Measurements from ENCODE around the gene GTF2F2. TPM values are rescaled to one million over a fixed set of nuclear protein-coding genes. Genes with fewer than 3 reads are reported as not detected.

GTF2F2 gene
- total RNA-seq, 2 experiments from 2014 or later, result 15.3 to 15.5 TPM

DNA sequence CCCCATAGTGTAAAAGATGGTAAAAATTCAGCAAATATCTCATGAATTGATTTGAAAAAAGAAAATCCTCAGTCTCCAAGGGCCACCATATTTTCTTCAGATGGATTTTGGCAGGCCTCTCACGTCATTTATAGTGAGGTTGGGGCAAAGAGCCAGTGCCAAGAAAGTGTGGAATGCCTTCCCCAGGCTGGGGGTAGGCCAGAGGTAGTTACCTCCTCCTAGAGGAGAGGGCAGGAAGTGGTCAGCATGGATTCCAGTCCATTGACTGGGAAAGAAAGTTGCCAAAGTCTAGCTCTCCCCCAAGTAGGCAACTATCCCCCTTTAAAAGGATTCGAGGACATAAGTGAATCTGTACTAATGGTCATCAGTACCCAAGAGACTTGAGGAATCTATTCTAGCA, 148.9 kb downstream of the GTF2F2 start:
- Mint-ChIP-seq H3K36me3 (ENCODE audit: low read depth) (peaks cover 5% of the 10 kb centered on the region), H3K4me1 (no peaks in the 10 kb centered on the region), H3K27me3 (no peaks in the 10 kb centered on the region), H3K27ac (no peak overlapping the region), H3K4me3 (no peak overlapping the region), H3K9me3 (no peaks in the 10 kb centered on the region)
- ChIA-PET POLR2A (no interaction called here), CTCF (interaction anchor here (0.8 kb wide), 1 partner anchor 22 kb away, joined by 3 read pairs; no protein-coding TSS in a partner anchor)
- no peak for DNase-seq

- Mint-ChIP-seq H3K27ac (no peak overlapping the region), H3K36me3 (ENCODE audit: low read depth) (peaks cover 13% of the 10 kb centered on the region), H3K9me3 (peaks cover 6% of the 10 kb centered on the region), H3K27me3 (no peaks in the 10 kb centered on the region), H3K4me1 (no peaks in the 10 kb centered on the region), H3K4me3 (no peak overlapping the region)
- ChIA-PET CTCF (no interaction called here), POLR2A (no interaction called here)
- DNase-seq, result no peak
Observed at GRCh38 chr13:45276913-45277312, 156.6 kb downstream of the GTF2F2 start.

DNA sequence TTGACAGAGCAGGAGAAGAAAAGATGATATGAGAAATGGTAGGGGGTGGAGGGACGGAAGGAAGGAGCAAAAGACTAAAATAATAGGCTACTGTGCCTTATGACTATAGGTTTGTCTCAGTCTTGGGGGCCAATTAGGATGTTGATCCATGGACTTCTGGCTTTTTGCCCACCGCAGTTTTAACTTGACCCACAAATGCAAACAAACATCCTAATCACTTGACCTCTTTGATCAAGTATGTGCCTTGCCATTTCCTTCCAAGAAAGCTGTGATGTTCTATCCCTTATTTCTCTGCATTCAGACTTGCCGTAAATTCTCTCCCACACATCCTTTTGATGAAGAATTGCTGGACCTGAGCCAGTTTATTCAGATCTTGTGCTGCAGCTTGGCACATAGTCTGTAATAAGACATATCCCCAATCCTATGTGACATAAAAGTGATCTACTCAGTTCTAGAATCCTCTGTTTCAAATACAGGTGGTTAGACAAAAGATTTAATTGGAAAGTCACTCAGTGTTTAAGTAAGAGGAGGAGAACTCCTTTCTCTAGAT, 157.9 kb downstream of the GTF2F2 start:
- Mint-ChIP-seq H3K9me3 (peaks cover 6% of the 10 kb centered on the region), H3K27me3 (no peaks in the 10 kb centered on the region), H3K4me3 (no peak overlapping the region), H3K4me1 (no peaks in the 10 kb centered on the region), H3K36me3 (ENCODE audit: low read depth) (peaks cover 13% of the 10 kb centered on the region), H3K27ac (no peak overlapping the region)
- no peak for DNase-seq
- POLR2A ChIA-PET, result no interaction called here
- CTCF ChIA-PET, result no interaction called here

- ChIA-PET CTCF (interaction anchor here (0.6 to 2.5 kb wide), 3 partner anchors 30 to 757 kb away, joined by 3 to 32 read pairs (median 4); no protein-coding TSS in a partner anchor), POLR2A (no interaction called here)
- H3K27ac Mint-ChIP-seq, result no peak overlapping the region
- no peak for DNase-seq
- H3K4me1 Mint-ChIP-seq, result no peaks in the 10 kb centered on the region
- no peaks in the 10 kb centered on the region for H3K27me3 Mint-ChIP-seq
- H3K36me3 Mint-ChIP-seq (ENCODE audit: low read depth), result peaks cover 11% of the 10 kb centered on the region
- peaks cover 6% of the 10 kb centered on the region for H3K9me3 Mint-ChIP-seq
- H3K4me3 Mint-ChIP-seq, result no peak overlapping the region
Observed at GRCh38 chr13:45280011-45280410, 159.7 kb downstream of the GTF2F2 start.

GRCh38 chr13:45280751-45281634, 160.7 kb downstream of the GTF2F2 start:
- ChIA-PET CTCF (interaction anchor here (0.6 to 2.5 kb wide), 7 partner anchors 9 to 797 kb away, joined by 3 to 32 read pairs (median 4); no protein-coding TSS in a partner anchor), POLR2A (interaction anchor here (0.9 to 1.2 kb wide), 3 partner anchors 15 to 234 kb away, joined by 3 read pairs; no protein-coding TSS in a partner anchor)
- no peaks in the 10 kb centered on the region for H3K27me3 Mint-ChIP-seq
- no peaks in the 10 kb centered on the region for H3K4me1 Mint-ChIP-seq
- no peak overlapping the region for H3K27ac Mint-ChIP-seq
- H3K36me3 Mint-ChIP-seq (ENCODE audit: low read depth), result peaks cover 11% of the 10 kb centered on the region
- DNase-seq, result peak; percentile 51
- H3K4me3 Mint-ChIP-seq, result no peak overlapping the region
- peaks cover 6% of the 10 kb centered on the region for H3K9me3 Mint-ChIP-seq

- Mint-ChIP-seq H3K27ac (no peak overlapping the region), H3K27me3 (no peaks in the 10 kb centered on the region), H3K36me3 (ENCODE audit: low read depth) (peaks cover 8% of the 10 kb centered on the region), H3K4me1 (no peaks in the 10 kb centered on the region), H3K4me3 (no peak overlapping the region), H3K9me3 (no peaks in the 10 kb centered on the region)
- ChIA-PET POLR2A (no interaction called here), CTCF (interaction anchor here (0.6 to 1.8 kb wide), 2 partner anchors 242 to 286 kb away, joined by 4 read pairs; no protein-coding TSS in a partner anchor)
- no peak for DNase-seq
Observed at GRCh38 chr13:45282994-45283393, 162.7 kb downstream of the GTF2F2 start.

DNA sequence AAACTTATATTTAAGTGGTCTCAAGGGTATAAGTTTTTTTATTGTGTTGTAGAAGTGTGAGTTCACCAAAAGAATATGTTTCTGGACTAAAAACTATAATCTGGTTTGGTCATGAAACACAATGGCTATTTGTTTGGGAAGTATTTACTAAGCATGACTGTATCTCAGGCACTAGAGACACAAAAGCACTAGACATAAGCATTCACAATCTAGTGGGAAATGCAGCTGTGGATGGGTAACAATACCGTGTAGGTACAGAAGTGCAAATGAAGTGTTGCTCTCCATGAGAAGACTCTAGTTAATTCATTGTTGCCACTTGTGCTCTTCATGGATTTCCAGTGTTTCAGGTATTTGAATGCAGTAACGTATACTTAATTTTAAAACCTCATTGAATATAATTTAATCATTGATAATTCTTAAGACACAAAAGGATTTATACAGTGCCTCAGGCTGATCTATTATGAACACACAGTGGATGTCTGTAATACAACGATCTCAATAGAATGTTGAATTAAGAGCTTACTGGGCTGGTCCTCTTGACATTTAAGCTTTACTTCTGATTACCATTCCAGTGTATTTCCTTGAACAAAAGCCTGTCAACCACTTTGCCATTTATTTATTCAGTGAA, 169.7 kb downstream of the GTF2F2 start:
- ChIA-PET POLR2A (no interaction called here), CTCF (interaction anchor here (1.2 kb wide), 1 partner anchor 9 kb away, joined by 3 read pairs; no protein-coding TSS in a partner anchor)
- no peak overlapping the region for H3K4me3 Mint-ChIP-seq
- no peak overlapping the region for H3K27ac Mint-ChIP-seq
- no peak for DNase-seq
- peaks cover 7% of the 10 kb centered on the region for H3K36me3 Mint-ChIP-seq (ENCODE audit: low read depth)
- H3K9me3 Mint-ChIP-seq, result no peaks in the 10 kb centered on the region
- no peaks in the 10 kb centered on the region for H3K27me3 Mint-ChIP-seq
- H3K4me1 Mint-ChIP-seq, result no peaks in the 10 kb centered on the region

- H3K4me3 Mint-ChIP-seq, result no peak overlapping the region
- no peaks in the 10 kb centered on the region for H3K27me3 Mint-ChIP-seq
- H3K9me3 Mint-ChIP-seq, result no peaks in the 10 kb centered on the region
- DNase-seq, result no peak
- H3K4me1 Mint-ChIP-seq, result peaks cover 11% of the 10 kb centered on the region
- CTCF ChIA-PET, result interaction anchor here (1.4 kb wide), 1 partner anchor 245 kb away, joined by 6 read pairs; no protein-coding TSS in a partner anchor
- H3K27ac Mint-ChIP-seq, result no peak overlapping the region
- peaks cover 7% of the 10 kb centered on the region for H3K36me3 Mint-ChIP-seq (ENCODE audit: low read depth)
- POLR2A ChIA-PET, result interaction anchor here (1.1 to 1.2 kb wide), 2 partner anchors 48 to 50 kb away, joined by 3 to 4 read pairs; partner anchors contain the start of gene TPT1
Observed at GRCh38 chr13:45292176-45292575, 171.9 kb downstream of the GTF2F2 start.

DNA sequence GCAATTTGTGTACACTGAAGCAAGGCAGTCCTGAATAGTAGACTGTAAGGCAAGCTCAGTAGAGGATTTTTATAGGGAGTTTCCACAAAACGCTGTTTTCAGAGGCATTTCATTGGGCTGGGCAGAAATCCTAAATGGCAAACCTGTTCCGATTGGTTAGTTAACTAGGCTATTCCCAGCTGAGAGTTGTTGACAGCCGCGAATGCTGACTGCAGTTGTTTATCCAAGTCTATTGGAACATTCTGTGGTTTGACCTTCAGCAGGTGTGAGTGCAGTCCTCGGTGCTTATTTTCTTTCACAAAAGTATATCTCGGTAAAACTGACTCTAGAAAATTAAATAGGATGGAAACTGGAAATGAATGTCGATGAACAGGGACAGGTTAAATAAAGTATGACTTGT, 175.2 kb downstream of the GTF2F2 start:
- Mint-ChIP-seq H3K4me1 (peaks cover 23% of the 10 kb centered on the region), H3K27me3 (no peaks in the 10 kb centered on the region), H3K36me3 (ENCODE audit: low read depth) (peaks cover 3% of the 10 kb centered on the region), H3K27ac (no peak overlapping the region), H3K9me3 (no peaks in the 10 kb centered on the region), H3K4me3 (no peak overlapping the region)
- POLR2A ChIA-PET, result interaction anchor here (1.5 kb wide), 1 partner anchor 14 kb away, joined by 3 read pairs; no protein-coding TSS in a partner anchor
- DNase-seq, result no peak
- CTCF ChIA-PET, result interaction anchor here (1.0 kb wide), 1 partner anchor 247 kb away, joined by 4 read pairs; no protein-coding TSS in a partner anchor

GRCh38 chr13:45296259-45296658, 175.9 kb downstream of the GTF2F2 start:
- Mint-ChIP-seq H3K4me3 (no peak overlapping the region), H3K9me3 (no peaks in the 10 kb centered on the region), H3K27me3 (peaks cover under 1% of the 10 kb centered on the region), H3K27ac (no peak overlapping the region), H3K36me3 (ENCODE audit: low read depth) (peaks cover 3% of the 10 kb centered on the region), H3K4me1 (peaks cover 23% of the 10 kb centered on the region)
- DNase-seq, result no peak
- ChIA-PET POLR2A (interaction anchor here (1.5 kb wide), 1 partner anchor 15 kb away, joined by 3 read pairs; no protein-coding TSS in a partner anchor), CTCF (interaction anchor here (0.6 to 1.0 kb wide), 2 partner anchors 248 to 250 kb away, joined by 4 read pairs; no protein-coding TSS in a partner anchor)

DNA sequence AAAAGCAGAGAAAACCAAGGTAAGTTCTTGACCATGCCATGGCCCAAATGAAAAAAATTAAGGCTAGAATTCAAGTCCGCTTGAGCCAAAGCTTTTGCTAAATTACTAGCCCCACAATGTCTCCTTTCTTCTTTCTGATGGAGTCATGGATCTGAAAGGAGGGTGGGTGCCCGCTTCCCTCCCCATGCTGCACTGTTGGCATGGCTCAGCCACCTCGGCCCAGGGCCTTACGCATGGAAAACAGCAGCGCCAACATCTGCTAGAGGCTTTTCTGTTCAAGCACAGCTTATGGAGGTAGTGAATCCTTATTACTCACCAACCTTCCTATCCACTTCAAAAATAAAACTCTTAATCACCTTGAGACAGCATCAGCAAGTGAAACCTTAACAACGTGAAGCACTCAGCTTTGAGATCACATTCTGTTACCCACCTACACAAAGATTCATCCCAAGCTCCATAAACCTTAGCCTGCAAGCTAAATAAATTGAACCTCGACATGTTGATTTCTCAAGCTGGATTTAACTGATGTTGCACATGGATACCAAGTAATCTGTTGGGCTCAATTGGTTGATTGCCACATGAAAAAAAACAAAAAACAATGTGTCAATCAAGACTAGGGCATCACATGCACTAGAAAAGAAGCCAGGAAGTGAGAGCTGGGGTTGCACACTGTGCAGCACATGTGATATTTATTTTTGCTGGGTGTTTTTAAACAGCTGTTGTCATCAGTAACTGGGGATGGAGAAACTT, 177.3 kb downstream of the GTF2F2 start:
- ChIA-PET POLR2A (interaction anchor here (0.7 to 2.4 kb wide), 4 partner anchors 11 to 251 kb away, joined by 3 to 8 read pairs (median 3); partner anchors contain the start of gene TPT1), CTCF (interaction anchor here (1.2 to 2.3 kb wide), 5 partner anchors 9 to 251 kb away, joined by 3 to 7 read pairs (median 6); no protein-coding TSS in a partner anchor)
- no peaks in the 10 kb centered on the region for H3K9me3 Mint-ChIP-seq
- peaks cover 3% of the 10 kb centered on the region for H3K36me3 Mint-ChIP-seq (ENCODE audit: low read depth)
- DNase-seq, result peak; percentile 20
- H3K4me3 Mint-ChIP-seq, result no peak overlapping the region
- peak overlapping the region; percentile 44 for H3K27ac Mint-ChIP-seq
- H3K27me3 Mint-ChIP-seq, result peaks cover 3% of the 10 kb centered on the region
- peaks cover 23% of the 10 kb centered on the region for H3K4me1 Mint-ChIP-seq

GRCh38 chr13:45298206-45298505, 177.8 kb downstream of the GTF2F2 start:
- DNase-seq, result no peak
- H3K36me3 Mint-ChIP-seq (ENCODE audit: low read depth), result peaks cover 3% of the 10 kb centered on the region
- no peak overlapping the region for H3K4me3 Mint-ChIP-seq
- H3K9me3 Mint-ChIP-seq, result no peaks in the 10 kb centered on the region
- POLR2A ChIA-PET, result interaction anchor here (0.7 to 2.4 kb wide), 4 partner anchors 10 to 251 kb away, joined by 3 to 8 read pairs (median 3); partner anchors contain the start of gene TPT1
- H3K27me3 Mint-ChIP-seq, result peaks cover 5% of the 10 kb centered on the region
- CTCF ChIA-PET, result interaction anchor here (1.2 to 2.3 kb wide), 5 partner anchors 8 to 251 kb away, joined by 3 to 7 read pairs (median 6); no protein-coding TSS in a partner anchor
- peak overlapping the region; percentile 44 for H3K27ac Mint-ChIP-seq
- peaks cover 23% of the 10 kb centered on the region for H3K4me1 Mint-ChIP-seq

Data from activated CD4-positive, alpha-beta memory T cell treated with anti-CD3 and anti-CD28 coated beads, Interleukin-2, amount 10 ng/mL, durations not matched to agents 7 days and 5 days (primary cell).